H1 (cell line): Measurements from ENCODE around the gene PER2. TPM values are rescaled to one million over a fixed set of nuclear protein-coding genes. Genes with fewer than 3 reads are reported as not detected.

Experiments used
- SP2 ChIP-seq: IDR thresholded peaks from 2 replicates; pipeline ENCODE4 v1.6.1; 2012; ENCODE audit warnings: mild to moderate bottlenecking, low read length, inconsistent platforms
- polyA plus RNA-seq, 7 experiments: library from polyadenylated mRNA; depleted of rRNA in 3 of 7; stranded (reverse) in 5 of 7; unstranded in 2 of 7; fragments of >200 nt in 5 of 7; fragments of 200-250 nt in 2 of 7; gene quantifications; 1 replicate in 5 of 7; 2 replicates in 1 of 7; 4 replicates in 1 of 7; pipeline versions ENCODE4 v1.2.1 to v1.2.3, GENCODE V29; 2011 to 2013; ENCODE audit warnings: missing spikeins in 2 of 7, mixed read lengths in 2 of 7
- total RNA-seq: library from RNA; stranded (reverse); fragmentation: NEBNext Ultra II Directional; extraction: Animal tissue kit (Norgen Biotek cat#: 25700); gene quantifications from 2 replicates; pipeline ENCODE4 v1.2.1, GENCODE V29; 2021

Gene PER2
- total and polyA plus RNA-seq, 2 of the 8 experiments (the other 6 are each of a cell fraction or from before 2014, with no cell fraction given) = 0.91 to 5.5 TPM

- TF ChIP-seq SP2 = no peak
Measured at GRCh38 chr2:238337846-238338245, 49.4 kb upstream of the PER2 start (continued).
